Sciatic nerve (tissue), 2 donors: ENCODE results near the gene SLC27A3. TPM values are rescaled to one million over a fixed set of nuclear protein-coding genes. Genes with fewer than 3 reads are reported as not detected.

ENCODE experiments used
- ATAC-seq: fragments of 200-7000 bp; cut with Tn5 transposase; one replicate; pipeline ENCODE4 v1.9.1; 2020; ENCODE audit warnings: mild to moderate bottlenecking, moderate library complexity
- DNase-seq: peaks from one replicate; pipeline ENCODE4 v3.0.0-alpha.2; 2020; ENCODE audit warnings: low spot score
- intact Hi-C: fragments of 100-400 bp; cut with DNase I; formaldehyde crosslinking; loops from one replicate; pipeline ENCODE4 v1.14.2; 2022
- total RNA-seq: library from RNA; stranded (reverse); fragmentation: NEBNext Ultra II Directional; extraction: Animal tissue kit (Norgen Biotek cat#: 25700); gene quantifications from one replicate; pipeline ENCODE4 v1.2.1, GENCODE V29; 2021
- donor health status: DM: no; HTN: no; CAD: no.
- donor health status: DM: no; HTN: no; CAD: no.

SLC27A3 gene
- total RNA-seq, 1 donor from 2014 or later, result 38.0 TPM

- ATAC-seq (no peak), DNase-seq (peak; percentile 56)
- intact Hi-C loops, result loop anchor here (5.0 kb wide), 1 partner anchor 188 kb away; no protein-coding TSS in a partner anchor
These were observed 18.9 kb downstream of the SLC27A3 start for GRCh38 chr1:153793973-153794615.

- DNase-seq, result no peak
- ATAC-seq, result no peak
- intact Hi-C loops, result loop anchor here (5.0 kb wide), 1 partner anchor 188 kb away; no protein-coding TSS in a partner anchor
These were observed 19.6 kb downstream of the SLC27A3 start for GRCh38 chr1:153794624-153795329.

GRCh38 chr1:153795330-153795837, 20.2 kb downstream of the SLC27A3 start:
- intact Hi-C loops, result no loop called here
- DNase-seq, result no peak
- no peak for ATAC-seq

- no peak for DNase-seq
- intact Hi-C loops, result no loop called here
- ATAC-seq, result no peak
These were observed 21.0 kb downstream of the SLC27A3 start for GRCh38 chr1:153795934-153796785.

GRCh38 chr1:153796786-153797659, 21.8 kb downstream of the SLC27A3 start:
- intact Hi-C loops, result no loop called here

GRCh38 chr1:153798468-153798780, 23.2 kb downstream of the SLC27A3 start:
- intact Hi-C loops, result no loop called here
- ATAC-seq (no peak), DNase-seq (no peak)

More at GRCh38 chr1:153796786-153797659, 21.8 kb downstream of the SLC27A3 start:
- ATAC-seq (peak; percentile 61), DNase-seq (peak; percentile 91)

- ATAC-seq (no peak), DNase-seq (no peak)
- intact Hi-C loops, result no loop called here
These were observed 23.8 kb downstream of the SLC27A3 start for GRCh38 chr1:153799016-153799415.

- no peak for DNase-seq
- ATAC-seq, result no peak
- intact Hi-C loops, result no loop called here
These were observed 24.6 kb downstream of the SLC27A3 start for GRCh38 chr1:153799566-153800465.

GRCh38 chr1:153800516-153800915, 25.3 kb downstream of the SLC27A3 start:
- ATAC-seq, result no peak
- intact Hi-C loops, result no loop called here
- no peak for DNase-seq

GRCh38 chr1:153801028-153801625, 25.9 kb downstream of the SLC27A3 start:
- ATAC-seq (no peak), DNase-seq (no peak)
- intact Hi-C loops, result no loop called here

- ATAC-seq, result no peak
- DNase-seq, result no peak
- intact Hi-C loops, result no loop called here
These were observed 26.8 kb downstream of the SLC27A3 start for GRCh38 chr1:153801786-153802697.

- intact Hi-C loops, result no loop called here
- no peak for DNase-seq
- no peak for ATAC-seq
These were observed 28.4 kb downstream of the SLC27A3 start for GRCh38 chr1:153803470-153804056.

GRCh38 chr1:153804112-153804511, 28.9 kb downstream of the SLC27A3 start:
- ATAC-seq, result no peak
- intact Hi-C loops, result no loop called here

GRCh38 chr1:153805042-153805745, 30.0 kb downstream of the SLC27A3 start:
- DNase-seq (no peak), ATAC-seq (peak; percentile 82)
- intact Hi-C loops, result no loop called here

More at GRCh38 chr1:153804112-153804511, 28.9 kb downstream of the SLC27A3 start:
- DNase-seq, result no peak
